Measurements from ENCODE around the gene FBN2. TPM values are rescaled to one million over a fixed set of nuclear protein-coding genes. Genes with fewer than 3 reads are reported as not detected.

Gene FBN2
- total and polyA plus RNA-seq, 2 of the 4 experiments (the other 2 are of a cell fraction) = 26.7 to 69.0 TPM

DNA sequence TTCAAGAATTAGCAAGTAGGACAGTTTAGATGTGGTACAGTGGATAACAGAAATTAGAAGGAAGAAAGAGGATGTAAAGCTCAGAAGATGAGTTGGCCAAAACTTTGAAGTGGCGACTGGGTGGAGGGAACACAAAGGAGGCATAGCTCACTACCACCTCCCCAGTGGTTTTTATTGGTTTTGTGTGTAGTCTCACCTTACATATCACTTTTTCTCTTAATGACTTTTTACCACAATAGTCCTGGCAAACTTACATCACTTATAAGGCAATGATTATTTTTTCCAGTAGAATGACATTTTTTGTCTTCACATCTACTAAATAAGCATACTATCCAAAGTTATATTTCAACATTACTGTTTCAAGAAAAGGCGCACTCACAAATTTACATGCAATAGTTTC lies 49.2 kb upstream of the FBN2 start:
- H2BK15ac ChIP-seq (ENCODE audit: low read depth, low read length) = no peak overlapping the region
- peak overlapping the region; percentile 58 for H2BK120ac ChIP-seq (ENCODE audit: low read depth, low read length)
- intact Hi-C loops (cut with micrococcal nuclease) (no loop called here), dilution Hi-C loops (cut with HindIII; ENCODE audit: low sequenced_read_pairs, unreplicated experiment) (no loop called here), in situ Hi-C loops (cut with MboI; ENCODE audit: low sequenced_read_pairs) (no loop called here)
- no peak overlapping the region for H3K4me3 ChIP-seq (ENCODE audit: insufficient read depth, low read depth, low read length)
- peak overlapping the region; percentile 33 for H3K14ac ChIP-seq (replicated peaks; ENCODE audit: low read depth, low read length)
- H3K4ac ChIP-seq (ENCODE audit: low read depth, low read length) = peak overlapping the region; percentile 75
- peak overlapping the region in 1 of 2 experiments; percentile 59; a peak in 2 of 4 replicates for H4K8ac ChIP-seq (ENCODE audit: low read depth in 2 of 2, low read length in 2 of 2)
- H2BK5ac ChIP-seq (ENCODE audit: low read depth, low read length, poor library complexity, severe bottlenecking) = peak overlapping the region; percentile 66
- ATAC-seq (ENCODE audit: low read depth) (no peak; the same call in 1 of the 2 replicates), DNase-seq (no peak)
- H4K20me1 ChIP-seq (ENCODE audit: insufficient read depth, low read length) = no peaks in the 10 kb centered on the region
- no peak overlapping the region for H3K56ac ChIP-seq (ENCODE audit: extremely low read depth, insufficient read depth, low read length)
- CTCF ChIA-PET = interaction anchor here (0.6 to 1.0 kb wide), 2 partner anchors 14 to 28 kb away, joined by 3 read pairs; no protein-coding TSS in a partner anchor
- H3K18ac ChIP-seq (ENCODE audit: low read depth, low read length) = peak overlapping the region; percentile 98
- peaks cover 2% of the 10 kb centered on the region for H3K4me1 ChIP-seq (ENCODE audit: control insufficient read depth, insufficient read depth, low read length)
- no peak overlapping the region for H2AFZ ChIP-seq (replicated peaks; ENCODE audit: low read length, poor library complexity)
- H2AK5ac ChIP-seq (ENCODE audit: low read depth, low read length) = no peak overlapping the region
- peak overlapping the region; percentile 42 for H4K91ac ChIP-seq (ENCODE audit: insufficient read depth, low read depth, low read length)
- WGBS, 2 experiments (ENCODE audit: extremely low coverage in 2 of 2, insufficient read length in 1 of 2) = no CpG with 5 or more reads among the region's 2 CpGs
- H3K9me1 ChIP-seq (ENCODE audit: insufficient read depth, low read length) = no peaks in the 10 kb centered on the region
- BruUV-seq (replicated peaks) = no TSS peak
- no peak overlapping the region for H2AK9ac ChIP-seq (replicated peaks; ENCODE audit: low read depth, low read length, poor library complexity)
- H3K36me3 ChIP-seq (ENCODE audit: control insufficient read depth, insufficient read depth, low read length) = no peaks in the 10 kb centered on the region
- H3K27me3 ChIP-seq (ENCODE audit: control insufficient read depth, insufficient read depth, low read length) = no peaks in the 10 kb centered on the region
- no peaks in the 10 kb centered on the region for H3K79me1 ChIP-seq (ENCODE audit: low read depth in 1 of 2, low read length in 2 of 2)
- H4K5ac ChIP-seq (ENCODE audit: low read depth, low read length) = peak overlapping the region; percentile 95
- peak overlapping the region; percentile 75; the same call in 1 of the 2 replicates for H2BK20ac ChIP-seq (ENCODE audit: low read depth, low read length)
- no peak overlapping the region for H3K9ac ChIP-seq (ENCODE audit: low read depth, low read length)
- no peak for TF ChIP-seq BHLHE40 (IDR thresholded peaks at IDR 0.05; ENCODE audit: low read depth, low read length)
- TF ChIP-seq FOS (IDR thresholded peaks at IDR 0.05; ENCODE audit: low read depth, low read length) = no peak
- TF ChIP-seq RFX5 (IDR thresholded peaks at IDR 0.05; ENCODE audit: low read depth, low read length) = no peak
- no peak for TF ChIP-seq CTCF (conservative IDR thresholded peaks at IDR 0.05; ENCODE audit: low read depth, low read length)
- no peak for TF ChIP-seq MAFK (IDR thresholded peaks at IDR 0.05; ENCODE audit: low read depth, low read length)
- TF ChIP-seq CEBPB (IDR thresholded peaks at IDR 0.05; ENCODE audit: low read depth, low read length) = no peak
- TF ChIP-seq SMC3 (IDR thresholded peaks at IDR 0.05; ENCODE audit: low read depth, low read length) = no peak
- no peak for TF ChIP-seq RCOR1 (IDR thresholded peaks at IDR 0.05; ENCODE audit: insufficient replicate concordance, low read length)
- no peak for TF ChIP-seq NFE2L2 (IDR thresholded peaks at IDR 0.05; ENCODE audit: low read depth, low read length)
- TF ChIP-seq CHD1 (IDR thresholded peaks at IDR 0.05; ENCODE audit: low read depth, low read length) = no peak
- TF ChIP-seq MAZ (IDR thresholded peaks at IDR 0.05; ENCODE audit: borderline replicate concordance, low read depth, low read length) = no peak
- TF ChIP-seq MXI1 (IDR thresholded peaks at IDR 0.05; ENCODE audit: borderline replicate concordance, low read depth, low read length) = no peak
- no peak for TF ChIP-seq USF2 (IDR thresholded peaks at IDR 0.05; ENCODE audit: low read depth, low read length)
- no peak for TF ChIP-seq POLR2A (IDR thresholded peaks at IDR 0.05; ENCODE audit: low read depth, low read length)
- TF ChIP-seq, protein P1, sequence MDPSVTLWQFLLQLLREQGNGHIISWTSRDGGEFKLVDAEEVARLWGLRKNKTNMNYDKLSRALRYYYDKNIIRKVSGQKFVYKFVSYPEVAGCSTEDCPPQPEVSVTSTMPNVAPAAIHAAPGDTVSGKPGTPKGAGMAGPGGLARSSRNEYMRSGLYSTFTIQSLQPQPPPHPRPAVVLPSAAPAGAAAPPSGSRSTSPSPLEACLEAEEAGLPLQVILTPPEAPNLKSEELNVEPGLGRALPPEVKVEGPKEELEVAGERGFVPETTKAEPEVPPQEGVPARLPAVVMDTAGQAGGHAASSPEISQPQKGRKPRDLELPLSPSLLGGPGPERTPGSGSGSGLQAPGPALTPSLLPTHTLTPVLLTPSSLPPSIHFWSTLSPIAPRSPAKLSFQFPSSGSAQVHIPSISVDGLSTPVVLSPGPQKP (IDR thresholded peaks at IDR 0.05; ENCODE audit: borderline replicate concordance, low read depth, low read length) = no peak
- no peak for TF ChIP-seq RAD21 (IDR thresholded peaks at IDR 0.05; ENCODE audit: low read length)
- H3K23ac ChIP-seq (ENCODE audit: low read depth, low read length) = peak overlapping the region; percentile 76; the same call in 1 of the 2 replicates
- H3K9me3 ChIP-seq (ENCODE audit: control insufficient read depth, insufficient read depth, low read length) = no peaks in the 10 kb centered on the region
- POLR2A ChIA-PET (ENCODE audit: unreplicated experiment) = no interaction called here
- H3K4me2 ChIP-seq (ENCODE audit: low read depth, low read length) = peak overlapping the region; percentile 61
- H3K27ac ChIP-seq (ENCODE audit: insufficient read depth, low read length) = peak overlapping the region; percentile 80; the same call in 1 of the 2 replicates
